ENCODE results near the gene EFNA4.

GRCh38 chr1:155084722-155085503 is 21.4 kb downstream of the EFNA4 start:
- TF ChIP-seq CTCF (IDR thresholded peaks at IDR 0.05): peak; percentile 94 to 98
- TF ChIP-seq POLR2A (IDR thresholded peaks at IDR 0.05): no peak
- peak in 2 of 3 donors; percentile 16 to 33 for TF ChIP-seq POLR2AphosphoS5 (IDR thresholded peaks at IDR 0.05)

Measured in suprapubic skin (tissue), 4 donors.